GM15510 (cell line): ENCODE data around the gene NTRK1.

Experiments used
- POLR2A ChIP-seq: IDR thresholded peaks from 3 replicates; pipeline ENCODE4 v1.6.1; 2011; ENCODE audit warnings: borderline replicate concordance; ENCODE audit not compliant: insufficient read length; ENCODE audit errors: extremely low read depth

The NTRK1 gene

DNA sequence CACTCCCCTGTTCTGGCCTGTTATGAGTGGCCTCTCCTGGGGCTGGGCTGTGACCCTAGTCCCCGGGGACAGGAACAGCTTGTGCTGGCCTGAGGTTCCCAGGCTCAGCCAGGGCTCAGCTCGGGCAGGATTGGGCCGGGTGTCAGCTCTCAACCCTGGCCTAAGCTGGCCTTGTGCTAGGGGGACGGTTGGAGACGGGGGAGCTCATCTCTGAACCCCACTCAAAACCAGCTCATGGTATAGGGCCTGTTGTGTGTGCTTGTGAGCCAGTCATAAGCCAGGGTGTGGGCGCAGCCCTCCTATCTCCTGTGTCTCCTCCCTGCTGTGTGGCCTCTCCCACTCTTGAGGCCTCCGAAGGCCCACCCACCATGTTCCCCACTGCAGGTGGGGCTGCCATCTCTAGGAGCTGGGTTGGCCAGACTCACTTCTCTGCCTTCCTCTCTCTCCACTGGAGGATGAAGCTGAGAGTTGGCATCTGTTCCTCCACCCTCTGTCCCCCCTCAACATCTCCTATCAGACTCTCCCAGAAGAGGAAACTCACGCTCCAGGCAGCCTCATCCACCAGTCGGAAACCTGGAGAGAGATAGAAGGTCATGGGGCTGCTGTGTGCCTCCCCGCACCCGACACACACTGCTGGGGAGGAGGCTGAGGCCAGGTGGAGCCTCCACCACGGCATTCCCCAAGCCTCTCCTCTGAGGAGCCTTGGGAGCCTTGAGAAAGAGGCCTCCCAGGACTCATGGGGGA, 34.2 kb downstream of the NTRK1 start:
- no peak for TF ChIP-seq POLR2A

DNA sequence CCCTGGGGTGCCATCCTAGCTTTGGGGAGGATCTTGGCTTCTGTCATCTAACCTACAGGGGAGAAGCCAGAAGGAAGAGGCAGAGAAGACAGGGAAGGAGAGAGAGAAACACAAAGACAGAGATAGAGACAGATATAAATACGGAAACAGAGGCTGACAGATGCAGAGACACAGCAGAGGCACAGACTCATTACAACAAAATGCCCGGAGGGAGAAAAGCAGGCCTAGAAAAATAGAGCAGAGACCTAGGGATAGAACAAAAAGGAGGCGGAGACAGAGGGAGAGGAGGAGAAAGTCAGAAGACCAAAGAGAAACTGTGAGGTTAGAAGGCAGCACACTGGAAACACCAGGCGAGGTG, 34.8 kb downstream of the NTRK1 start:
- no peak for TF ChIP-seq POLR2A

DNA sequence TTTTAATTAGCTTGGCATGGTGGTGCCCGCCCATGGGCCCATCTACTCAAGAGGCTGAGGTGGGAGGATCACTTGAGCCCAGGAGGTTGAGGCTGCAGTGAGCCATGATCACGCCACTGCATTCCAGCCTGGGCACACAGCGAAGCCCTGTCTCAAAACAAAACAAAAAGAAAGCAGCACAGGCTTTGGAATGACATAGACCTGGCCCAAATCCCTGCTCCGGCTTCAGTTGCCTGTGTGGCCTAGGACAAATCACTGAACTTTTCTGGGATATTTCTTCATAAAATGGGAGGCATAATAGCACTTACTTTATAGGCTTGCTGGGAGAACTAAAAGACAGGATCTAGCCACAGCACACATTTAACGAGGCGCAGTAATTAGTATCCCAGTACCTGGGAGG, 35.3 kb downstream of the NTRK1 start:
- no peak for TF ChIP-seq POLR2A

DNA sequence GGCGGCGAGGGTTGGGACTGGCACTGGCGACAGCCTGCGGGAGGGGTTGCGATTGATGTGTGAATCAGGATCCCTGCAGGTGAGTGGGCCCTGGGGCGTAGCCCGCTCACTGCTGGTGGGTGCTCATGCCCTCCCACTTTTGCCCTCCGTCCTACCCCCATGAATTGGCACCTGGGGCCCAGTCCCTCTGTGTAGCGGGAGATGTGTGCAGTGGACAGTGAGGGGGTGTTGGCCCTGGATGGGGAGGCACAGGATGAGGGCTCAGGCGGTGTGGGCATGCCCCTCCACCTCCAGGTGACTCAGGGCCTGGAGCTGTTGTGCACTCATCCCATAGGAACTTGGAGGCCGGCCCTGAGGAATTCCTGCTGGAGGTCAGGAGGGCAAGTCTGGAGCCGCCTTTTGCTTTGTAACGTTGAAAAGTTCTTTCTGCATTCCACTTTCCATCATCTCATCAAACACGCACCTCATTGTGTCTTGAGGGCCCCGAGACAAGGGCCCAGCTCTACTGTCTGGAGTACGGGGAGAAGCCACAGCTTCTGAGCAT, 35.9 kb downstream of the NTRK1 start:
- TF ChIP-seq POLR2A = no peak

DNA sequence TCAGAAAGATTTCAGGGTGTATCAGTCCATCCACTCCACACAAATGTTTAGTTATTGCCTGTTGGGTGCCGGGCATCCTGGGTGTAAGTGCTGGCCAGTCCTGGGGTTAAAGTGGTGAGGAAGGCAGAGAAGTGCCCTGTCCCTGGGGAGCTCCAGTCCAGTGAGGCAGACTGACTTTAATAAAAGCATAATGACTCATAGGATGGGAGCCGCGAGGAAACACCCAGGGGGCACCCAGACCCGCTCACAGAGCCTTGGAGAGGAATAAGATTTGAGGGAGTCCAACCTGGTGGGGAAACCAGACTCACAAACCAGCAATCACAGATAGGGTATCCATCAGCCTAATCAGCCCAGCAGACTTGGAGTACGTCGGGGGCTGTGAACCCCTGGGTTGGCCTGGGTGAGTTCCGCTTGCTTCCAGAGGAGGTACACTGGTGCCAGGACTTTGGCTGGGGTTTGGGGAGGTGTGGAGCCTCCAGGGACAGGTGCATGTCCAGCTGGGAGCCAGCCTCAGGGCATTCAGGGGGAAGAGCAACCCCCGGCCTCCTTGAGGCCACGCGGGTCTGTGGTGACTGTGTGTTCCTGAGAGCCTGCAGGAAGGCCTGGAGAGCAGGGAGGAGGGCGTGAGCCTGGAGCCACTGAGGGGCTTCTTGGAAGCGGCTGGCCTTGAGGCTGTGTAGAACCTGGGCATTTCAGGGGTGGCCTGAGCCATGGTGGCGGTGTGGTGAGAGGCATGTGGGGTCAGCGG, 36.6 kb downstream of the NTRK1 start:
- TF ChIP-seq POLR2A = no peak

DNA sequence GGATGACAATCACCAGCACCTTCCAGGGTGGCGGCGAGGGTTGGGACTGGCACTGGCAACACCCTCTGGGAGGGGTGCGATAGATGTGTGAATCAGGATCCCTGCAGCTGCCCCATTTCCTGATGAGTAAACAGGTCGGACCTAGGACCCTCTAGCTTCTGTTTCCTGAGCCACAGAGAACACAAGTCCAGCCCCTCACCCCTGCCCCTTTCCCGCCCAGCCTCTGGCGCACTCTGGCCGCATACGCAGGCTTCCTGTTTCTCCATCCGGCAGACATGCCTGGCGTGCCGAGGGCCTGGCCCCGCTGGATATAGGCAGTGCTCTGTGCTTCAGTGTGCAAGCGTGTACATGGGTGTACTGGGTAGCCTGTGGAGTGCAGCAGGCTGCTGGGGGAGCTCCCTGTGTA, 37.5 kb downstream of the NTRK1 start:
- no peak for TF ChIP-seq POLR2A

DNA sequence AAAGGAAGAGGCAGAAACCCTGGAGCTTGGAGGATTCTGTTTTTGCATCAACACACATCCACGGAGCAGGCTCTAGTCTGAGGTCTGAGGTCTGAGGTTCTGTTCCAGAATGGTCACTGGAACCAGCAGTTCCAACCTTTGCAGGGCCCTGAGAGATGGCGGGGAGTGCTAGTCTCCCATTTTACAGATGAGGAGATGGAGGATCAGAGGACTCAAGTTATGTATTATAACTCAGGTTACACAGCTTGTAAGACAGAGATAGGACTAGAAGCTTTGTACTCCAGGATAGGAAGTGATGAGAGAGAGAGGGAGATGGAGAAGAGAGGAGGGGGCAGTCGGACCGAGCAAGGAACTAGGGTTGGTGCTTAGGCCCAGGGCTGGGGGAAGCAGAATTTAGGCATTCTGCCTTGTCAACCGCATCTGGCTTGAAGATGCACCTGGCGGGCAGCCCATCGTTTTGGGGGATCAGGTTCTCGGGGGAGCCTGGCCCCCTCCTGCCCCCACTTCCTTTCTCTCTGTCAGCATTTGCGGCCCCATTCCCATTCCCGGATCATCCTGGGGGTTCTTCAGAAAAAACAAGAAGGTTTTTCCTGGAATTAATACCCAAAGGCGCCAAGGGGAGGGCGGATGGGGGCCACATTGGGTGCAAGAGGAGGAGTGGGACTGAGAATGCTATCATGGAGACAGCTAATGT, 38.5 kb downstream of the NTRK1 start:
- TF ChIP-seq POLR2A = no peak

DNA sequence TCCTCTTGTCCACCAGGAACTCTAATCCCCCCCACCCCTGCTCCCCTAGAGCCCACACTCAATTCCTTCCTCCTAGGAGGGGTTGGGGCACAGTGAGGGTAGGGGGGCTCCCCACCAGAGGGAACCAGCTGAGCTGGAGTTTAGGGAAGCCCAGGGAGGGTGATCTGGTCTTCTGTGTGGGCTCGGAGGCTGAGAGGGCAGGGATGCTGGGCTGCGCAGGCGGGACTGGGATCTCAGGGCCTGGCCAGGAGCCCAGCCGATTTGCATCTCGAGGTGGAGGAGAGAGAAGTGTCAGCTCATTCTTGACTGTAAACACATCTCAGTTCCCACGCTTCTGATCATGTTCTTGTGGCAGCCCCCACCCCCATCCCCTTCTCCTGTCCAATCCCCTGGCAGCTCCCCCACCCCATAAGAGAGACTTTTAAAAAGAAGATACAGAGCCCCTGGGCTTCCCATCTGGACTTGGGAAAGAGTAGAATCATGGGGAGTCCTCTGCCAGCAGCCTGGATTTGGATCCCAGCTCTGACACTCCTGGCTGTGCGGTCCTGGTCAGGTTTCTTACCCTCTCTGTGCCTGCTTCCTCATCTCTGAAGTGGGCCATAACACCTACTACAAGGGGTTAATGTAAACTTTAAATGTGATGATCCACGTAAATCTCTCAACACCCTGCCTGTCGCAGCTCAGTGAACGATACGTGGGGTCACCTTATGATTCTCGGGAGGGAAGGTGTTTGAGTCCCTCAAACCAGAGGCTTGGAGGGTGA, 39.5 kb downstream of the NTRK1 start:
- no peak for TF ChIP-seq POLR2A

DNA sequence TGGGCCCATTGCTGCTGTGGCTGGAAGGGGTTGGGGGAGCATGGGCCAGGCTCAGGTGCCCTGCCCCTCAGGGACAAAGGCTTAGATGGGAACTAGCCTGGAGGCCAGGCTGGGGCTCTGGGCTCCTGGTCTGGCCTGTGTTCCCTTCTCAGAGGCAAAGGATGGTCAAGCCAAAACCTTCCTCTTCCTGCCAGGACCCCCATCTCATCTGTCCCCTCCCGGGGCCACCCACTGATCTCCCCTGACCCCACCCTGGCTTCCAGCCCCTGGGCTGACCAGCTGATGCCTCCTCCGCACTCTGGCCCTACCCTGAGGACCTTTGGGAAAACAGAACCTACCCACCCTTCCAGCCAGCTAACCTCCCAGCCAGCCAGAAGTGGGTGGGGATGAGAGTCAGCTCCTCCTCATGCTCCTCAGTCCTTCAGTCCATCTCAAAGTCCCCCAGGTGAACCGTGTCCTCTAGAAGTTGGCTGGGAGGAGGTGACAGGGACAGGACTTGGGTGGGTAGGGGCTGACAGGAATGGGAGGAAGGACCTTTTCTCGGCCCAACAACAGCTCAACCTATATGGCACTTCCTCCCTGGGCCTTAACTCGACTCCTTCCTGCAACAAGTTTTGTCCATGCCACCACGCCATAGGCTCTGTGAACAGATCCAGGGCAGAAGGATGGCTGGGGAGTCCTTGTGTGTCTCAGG, 40.4 kb downstream of the NTRK1 start:
- no peak for TF ChIP-seq POLR2A

DNA sequence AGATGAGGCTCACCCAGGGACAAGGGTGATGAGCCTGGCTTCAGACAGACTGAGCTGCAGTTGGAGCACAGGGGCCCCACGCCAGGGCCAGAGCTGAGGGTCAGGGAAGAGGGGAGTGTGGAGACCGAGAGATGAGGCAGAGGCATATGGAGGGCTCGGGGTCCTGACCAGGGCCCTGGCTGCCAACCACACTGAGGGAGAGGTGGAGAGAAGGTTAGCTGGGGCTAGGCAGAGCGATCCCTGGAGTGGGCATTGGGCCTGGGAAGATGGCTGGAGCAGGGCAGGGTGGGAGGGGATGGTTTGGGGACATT, 40.9 kb downstream of the NTRK1 start:
- no peak for TF ChIP-seq POLR2A

DNA sequence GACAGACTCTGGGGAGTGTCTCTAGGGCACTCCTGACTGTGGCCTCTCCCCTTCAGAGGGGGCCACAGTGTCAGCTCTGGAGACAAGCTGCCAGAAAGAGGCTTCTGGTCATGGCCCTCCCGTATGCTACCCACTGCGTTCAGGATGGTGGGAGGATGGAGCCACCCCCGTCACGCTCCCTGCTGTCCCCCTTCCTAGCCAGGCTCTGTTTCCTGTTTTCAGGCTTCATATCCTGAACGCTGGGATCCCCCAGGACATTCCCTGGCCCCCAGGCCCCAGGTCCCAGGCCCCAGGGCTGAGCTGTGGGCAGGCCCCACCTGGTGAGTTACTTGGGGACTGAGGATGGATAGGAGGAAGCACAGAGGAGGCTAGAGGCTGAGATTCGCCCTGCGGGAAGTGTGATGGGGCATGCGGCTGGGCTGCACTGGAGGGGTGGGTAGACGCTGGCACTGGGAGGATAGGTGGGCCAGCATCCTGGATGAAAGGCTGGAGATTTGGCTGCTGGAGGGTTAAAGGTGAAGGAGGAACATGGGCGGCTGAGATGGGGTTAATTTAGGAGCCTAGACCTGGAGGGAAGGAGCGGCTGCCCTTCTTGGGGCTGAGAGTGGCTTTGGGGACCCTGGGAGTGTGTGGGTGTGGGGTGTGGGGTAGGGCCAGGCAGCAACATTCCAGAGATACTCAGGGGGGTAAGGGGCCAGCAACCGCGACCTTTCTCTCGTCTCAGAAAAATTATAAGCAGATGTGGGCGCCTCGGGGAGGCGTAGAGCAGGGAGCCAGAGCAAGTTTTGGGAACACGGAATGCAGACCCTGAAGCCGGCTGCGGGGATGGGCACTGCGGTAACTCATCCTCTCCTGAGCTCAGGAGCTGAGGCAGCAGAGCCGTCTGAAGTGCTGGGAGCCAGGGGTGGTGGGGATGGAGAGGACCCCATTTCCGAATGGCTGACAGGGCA, 41.6 kb downstream of the NTRK1 start:
- no peak for TF ChIP-seq POLR2A

DNA sequence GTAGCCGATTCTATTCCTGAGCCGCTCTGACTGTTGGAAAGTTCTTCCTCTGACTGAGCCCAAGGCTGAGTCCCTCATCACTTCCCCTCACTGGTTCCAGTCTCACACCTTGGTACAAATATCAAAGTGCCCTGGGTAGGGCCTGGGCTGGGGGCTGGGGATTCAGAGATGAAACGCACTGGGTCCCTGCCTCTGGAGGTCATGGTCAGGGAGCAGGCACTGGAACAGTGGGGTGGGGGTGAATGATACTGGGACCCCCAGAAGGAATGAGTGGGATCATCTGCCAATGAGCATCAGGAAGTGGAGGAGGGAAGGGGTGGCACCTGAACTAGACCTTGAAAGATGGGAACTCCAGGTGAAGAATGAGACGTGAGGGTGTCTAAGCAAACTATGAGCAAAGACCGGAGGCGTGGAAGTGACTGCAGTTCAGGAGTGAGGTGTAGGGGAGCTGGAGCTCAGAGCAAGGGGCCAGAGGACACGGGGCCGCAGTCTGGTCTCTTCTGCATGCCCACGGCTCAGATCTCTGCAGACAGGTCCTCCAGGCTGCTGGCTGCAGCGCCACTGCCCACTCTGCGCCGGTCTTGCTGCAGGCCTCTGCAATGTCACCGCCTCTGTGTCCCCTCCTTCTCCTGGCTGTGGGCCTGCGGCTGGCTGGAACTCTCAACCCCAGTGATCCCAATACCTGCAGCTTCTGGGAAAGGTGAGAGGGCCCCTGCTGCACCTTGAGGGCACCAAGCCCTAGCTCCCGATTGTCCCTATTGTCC, 42.8 kb downstream of the NTRK1 start:
- TF ChIP-seq POLR2A = no peak
